HG03565 (cell line): ENCODE data around the gene CFAP77.

Source experiments
- ATAC-seq: cut with Tn5 transposase; IDR thresholded peaks from one replicate; pipeline ENCODE4 v1.9.1; 2021; ENCODE audit warnings: mild to moderate bottlenecking, moderate library complexity; ENCODE audit not compliant: unreplicated experiment

CFAP77 gene

DNA sequence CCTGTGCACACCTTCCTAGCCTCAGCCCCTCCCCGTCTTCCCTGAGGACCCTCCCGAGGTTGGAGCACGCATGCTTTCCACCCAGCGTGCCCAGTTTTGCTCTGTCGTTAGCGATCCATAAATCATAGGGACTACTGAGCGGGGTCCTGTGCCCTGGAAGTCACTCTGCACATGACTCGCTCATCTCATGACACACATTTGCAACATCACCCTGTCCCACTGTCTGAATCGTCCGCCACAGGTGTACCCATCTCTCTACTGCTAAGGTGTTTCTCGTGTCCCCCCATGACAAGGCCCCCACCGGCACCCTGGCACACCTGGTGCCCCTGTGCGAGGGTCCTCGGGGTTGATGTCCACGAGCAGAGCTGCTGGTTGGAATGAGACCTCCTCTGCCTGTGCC is 103.4 kb downstream of the CFAP77 start:
- ATAC-seq = no peak

DNA sequence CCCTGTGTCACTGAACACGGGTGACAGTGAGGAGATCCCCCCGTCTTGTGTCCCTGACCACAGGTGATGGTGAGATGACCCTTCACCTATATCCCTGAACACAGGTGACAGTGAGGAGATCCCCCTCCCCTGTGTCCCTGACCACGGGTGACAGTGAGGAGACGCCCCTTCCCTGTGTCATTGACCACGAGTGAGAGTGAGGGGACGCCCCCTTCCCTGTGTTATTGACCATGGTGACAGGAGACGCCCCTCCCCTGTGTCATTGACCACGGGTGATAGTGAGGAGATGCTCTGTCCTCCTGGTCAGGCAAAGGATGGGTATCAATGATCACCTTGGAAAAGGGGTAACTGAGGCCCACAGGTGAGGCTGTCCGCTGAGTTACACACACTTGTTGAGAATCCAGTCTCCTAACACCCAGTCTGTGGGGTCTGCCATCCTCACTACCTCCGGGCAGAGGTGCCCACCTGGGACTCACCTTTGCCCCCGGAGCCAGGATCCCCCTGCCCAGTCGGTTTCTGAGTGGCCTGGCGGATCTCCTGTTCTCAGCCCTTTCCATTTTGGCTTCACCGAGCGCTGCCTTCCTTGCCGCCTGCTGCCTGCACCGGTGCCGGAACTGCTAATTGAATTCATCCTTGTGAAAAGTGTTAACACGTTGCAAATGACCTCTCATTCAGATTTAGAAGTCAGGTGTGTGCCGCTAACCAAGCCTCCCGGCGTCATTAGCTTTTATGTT is 104.2 kb downstream of the CFAP77 start:
- ATAC-seq = no peak

DNA sequence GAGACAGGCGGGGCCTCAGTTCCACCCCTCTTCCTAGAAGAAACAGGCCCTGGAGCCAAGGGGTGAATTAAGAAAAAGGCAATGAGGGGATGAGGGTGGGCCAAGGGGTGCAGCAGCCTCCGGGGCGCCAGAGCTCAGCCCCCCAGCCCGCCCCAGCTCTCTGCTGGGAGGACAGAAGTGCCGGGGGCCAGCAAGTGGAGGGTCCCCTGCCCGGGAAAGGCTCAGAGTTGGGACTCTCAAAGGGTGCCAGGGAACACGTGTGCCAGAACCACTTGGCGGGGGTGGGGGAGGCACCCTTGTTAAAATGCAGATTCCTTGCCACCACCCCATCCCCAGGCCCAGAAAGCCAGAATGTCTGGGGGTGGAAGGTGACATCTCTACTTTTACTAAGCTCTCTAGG is 104.8 kb downstream of the CFAP77 start:
- ATAC-seq = no peak

DNA sequence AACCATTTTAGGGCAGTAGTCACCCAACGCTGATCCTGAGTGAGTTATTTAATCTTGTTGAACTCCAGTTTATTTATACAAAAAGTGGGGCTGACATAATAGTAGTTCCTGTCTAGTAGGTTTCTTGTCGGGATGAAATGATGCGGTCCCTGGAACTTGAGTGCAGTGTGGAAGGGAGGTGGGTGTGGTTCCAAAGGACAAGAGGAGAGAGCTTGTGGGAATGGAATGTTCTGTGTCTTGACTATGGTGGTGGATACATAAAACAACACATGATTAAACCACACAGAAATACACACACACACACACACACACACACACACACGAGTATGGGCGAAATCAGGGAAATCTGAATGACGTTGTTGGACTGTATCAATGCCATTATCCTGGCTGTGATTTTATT is 106.3 kb downstream of the CFAP77 start:
- ATAC-seq = no peak

DNA sequence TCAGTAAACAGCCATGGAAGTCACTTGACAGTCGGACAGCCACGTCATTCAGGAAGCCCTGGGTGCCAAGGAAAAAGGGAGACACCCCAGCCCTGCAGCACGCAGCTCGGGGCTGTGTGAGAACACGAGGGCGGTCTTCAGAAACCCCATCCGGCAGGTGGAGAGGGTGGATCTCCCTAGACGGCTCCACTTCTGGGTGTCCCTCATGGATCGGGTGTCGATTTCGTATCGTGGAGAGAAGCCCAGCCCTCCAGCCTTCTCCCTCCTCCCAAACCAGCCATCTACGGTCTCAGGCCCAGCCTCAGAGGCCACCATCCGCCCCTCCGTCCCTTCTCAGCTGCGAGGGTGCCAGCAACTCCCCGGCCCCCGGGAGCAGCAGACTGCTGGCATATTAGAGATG is 106.9 kb downstream of the CFAP77 start:
- ATAC-seq = no peak

DNA sequence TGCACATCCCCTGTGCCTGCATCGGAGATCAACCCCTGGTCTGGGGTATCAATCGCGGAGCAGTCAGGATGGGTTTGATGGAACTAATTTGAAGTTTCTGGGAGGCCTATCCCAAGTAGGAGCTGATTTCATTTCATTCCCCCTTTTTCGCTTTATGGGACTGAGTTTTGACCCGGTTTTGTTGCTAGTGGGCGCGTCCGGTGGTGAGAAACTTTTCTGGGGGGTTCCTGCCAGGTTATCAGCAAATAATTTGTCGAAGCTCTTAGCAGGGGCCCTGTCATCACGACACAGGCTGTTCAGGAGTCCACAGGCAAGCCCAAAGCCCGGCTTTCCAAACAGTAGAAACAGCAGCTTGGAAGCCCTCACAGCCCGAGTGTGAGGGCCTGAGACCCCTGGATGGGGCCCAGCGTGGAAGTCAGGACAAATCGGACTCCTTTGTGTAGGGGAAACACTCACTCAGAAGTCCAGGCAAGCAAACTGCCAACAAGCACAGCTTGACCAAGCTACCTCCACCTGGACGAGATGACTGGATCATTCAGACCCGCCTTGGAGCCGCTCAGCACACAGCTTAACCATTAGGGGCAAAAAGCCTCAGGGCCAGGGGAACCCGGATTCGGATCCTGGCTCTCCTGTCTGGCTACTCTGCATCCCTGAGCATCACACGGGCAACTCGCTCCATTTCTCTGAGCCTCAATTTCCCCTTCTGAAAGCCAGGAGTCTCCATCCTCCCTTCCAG is 108.0 kb downstream of the CFAP77 start:
- ATAC-seq = no peak

DNA sequence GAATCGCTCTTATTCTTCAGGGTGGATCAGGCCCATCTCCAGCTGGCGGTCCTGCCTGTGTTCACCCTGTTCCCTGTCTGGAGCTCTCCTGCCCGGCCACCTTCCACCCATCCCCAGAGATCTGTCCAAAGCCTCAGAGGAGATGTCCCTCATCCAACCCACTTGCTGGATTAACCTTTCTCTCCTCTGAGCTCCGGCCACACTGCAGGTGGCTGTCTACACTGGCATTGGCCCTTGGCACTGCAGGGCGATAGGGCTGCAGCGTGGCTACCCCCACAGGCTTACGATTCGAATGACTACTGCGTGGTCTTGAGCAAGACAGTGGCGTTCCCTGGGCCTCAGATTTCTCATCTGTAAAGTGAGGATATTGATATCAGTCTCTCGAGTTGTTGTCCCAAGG is 108.6 kb downstream of the CFAP77 start:
- ATAC-seq = no peak

DNA sequence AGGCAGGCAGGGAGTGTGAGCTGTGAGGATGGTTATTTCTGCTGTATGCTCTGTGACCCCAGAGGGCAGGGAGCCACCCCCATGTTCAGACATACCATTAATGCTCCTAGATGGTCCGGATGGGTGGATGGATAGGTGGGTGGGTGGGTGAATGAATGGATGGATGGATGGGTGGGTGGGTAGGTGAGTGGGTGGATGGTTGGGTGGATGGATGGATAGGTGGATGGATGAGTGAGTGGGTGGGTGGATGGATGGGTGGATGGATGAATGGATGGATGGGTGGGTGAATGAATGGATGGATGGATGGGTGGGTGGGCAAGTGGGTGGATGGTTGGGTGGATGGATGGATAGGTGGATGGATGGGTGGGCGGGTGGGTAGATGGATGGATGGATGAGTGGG is 109.0 kb downstream of the CFAP77 start:
- ATAC-seq = no peak

DNA sequence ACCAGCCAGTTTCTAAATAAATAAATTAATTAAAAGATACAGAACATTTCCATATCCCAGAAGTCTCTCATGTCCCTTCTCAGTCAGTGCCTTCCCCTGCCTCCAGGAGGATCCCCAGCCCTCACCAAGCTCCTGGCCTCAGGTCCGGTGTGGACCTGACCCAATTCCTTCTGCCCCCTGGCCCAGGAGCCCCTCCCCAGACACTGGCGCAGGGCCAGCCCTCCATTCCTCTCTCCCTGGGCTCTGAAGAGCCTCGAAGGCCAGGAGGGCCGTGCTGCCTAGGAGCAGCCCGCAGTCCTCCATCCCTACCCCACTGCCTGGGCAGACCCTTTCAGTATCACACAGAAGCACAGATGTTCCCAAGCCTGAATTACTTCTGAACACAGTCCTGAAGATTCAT is 110.6 kb downstream of the CFAP77 start:
- ATAC-seq = no peak

DNA sequence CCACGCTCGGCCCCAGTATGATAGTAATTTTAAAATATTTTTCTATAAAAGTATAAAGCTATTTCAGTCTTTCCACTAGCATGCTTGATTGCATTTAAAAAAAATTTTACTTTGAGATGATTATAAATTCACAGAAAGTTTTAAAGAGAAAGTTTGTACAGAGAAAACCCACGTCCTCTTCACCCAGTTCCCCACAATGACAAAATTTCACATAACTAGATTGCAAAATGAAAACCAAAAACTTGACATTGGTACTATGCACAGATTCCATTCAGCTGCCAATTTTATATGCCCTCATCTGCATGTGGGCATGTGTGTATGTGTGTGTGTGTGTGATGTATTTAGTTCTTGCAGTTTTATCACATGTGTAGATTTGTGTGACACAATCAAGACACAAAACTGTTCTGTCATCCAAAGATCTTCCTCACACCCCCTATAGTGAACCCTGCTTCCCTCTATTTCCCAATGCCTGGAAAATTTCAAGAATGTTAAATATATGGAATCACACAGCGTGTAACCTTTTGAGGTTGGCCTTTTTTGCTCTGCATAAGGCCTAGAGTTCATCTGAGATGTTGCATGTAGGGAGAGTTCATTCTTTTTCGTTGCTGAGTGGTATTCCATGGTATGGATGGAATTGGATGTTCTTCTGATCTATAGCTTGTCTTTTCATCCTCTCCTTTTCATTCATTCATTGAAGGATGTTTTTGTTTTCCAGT is 115.5 kb downstream of the CFAP77 start:
- ATAC-seq = no peak

DNA sequence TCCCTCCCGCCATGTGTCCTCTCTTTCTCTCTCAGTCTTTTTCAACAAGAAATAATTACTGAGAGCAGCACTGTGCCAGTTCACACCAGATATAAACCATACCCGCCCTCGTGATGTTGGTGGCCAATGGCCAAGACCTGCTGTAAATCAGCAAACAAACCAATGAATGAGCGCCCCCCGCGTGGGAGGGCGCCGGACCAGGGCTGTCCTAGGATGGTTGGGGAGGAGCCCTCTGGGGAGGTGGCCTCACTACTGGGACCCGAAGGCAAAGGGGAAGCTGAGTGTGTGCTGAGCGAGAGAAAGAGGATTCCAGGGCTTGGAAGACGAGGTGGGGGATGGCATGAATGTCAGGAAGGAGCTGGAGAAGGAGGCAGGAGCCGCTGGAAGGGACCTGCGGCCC is 121.2 kb downstream of the CFAP77 start:
- ATAC-seq = no peak

DNA sequence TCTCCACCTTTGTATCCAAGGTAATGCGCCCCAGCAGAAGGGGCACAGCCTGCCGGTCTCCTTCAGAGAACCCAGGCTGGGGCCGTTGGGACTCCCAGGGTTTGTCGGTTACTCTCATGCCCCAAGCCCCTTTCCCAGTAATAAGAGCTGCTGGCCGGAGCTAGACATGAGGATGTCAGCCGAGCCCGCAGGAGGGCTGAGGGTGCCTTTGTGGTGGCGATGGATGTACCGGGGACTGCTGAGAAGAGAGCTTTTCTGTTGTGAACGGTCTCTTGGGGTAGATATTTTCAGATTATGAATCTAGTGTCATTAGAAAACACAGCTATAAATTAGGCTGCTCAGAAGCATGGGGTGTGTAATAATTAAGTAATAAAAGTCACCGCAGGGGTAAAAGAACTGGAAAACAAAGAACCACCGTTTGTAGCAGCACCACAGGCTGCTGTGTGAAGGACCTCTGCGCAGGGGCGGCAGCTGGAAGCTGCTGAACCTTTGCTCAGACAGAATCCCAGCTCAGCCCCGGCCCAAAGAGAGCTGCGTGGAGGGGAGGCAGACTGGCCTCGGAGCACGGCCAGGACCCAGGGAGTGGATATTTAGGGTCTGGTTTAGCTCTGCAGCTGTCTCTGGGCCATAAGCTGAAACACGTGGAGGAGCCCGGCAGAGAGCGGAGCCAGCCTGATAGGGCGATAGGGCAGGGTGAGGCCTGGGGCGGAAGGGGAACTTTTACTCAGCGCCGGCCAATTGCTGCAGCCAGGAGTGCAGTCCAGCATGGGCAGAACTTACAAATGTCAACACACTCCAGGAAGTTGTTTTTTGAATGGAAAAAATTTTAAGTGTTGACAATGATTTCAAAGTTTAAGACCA is 121.9 kb downstream of the CFAP77 start:
- ATAC-seq = no peak

DNA sequence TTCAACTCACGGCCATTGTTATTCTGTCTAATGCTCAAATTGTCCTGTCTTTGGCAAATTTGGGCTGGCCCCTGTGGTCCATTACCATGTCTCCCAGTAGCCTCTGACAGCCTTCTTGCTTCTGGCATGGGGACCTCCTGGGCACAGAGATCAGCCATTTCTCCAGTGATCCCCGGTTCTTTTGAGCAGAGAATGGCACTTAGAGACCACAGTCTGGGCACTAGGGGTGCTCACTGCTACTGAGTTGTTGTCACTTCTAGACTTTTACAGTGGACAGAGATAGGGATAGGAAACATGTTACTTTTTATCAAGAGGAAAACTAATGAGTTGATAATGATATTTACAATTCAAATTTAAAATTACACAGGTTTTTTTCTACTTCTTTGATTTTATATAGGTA is 124.8 kb downstream of the CFAP77 start:
- ATAC-seq = no peak

DNA sequence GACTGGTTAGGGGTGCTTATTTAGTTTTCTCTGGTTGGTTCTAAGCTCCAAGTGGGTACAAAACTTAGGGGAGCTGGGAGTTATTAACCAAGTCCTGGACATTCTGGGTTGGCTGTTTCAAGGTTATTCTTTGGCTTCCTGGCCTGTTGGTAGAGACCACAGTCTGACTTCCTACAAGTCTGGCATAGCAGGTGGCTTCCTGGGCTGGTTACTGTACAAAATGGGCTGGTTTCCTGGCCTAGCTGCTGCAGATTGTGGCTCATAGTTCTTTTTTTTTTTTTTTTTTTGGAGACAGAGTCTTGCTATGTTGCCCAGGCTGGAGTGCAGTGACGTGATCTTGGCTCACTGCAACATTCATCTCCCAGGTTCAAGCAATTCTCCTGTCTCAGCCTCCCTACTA is 126.1 kb downstream of the CFAP77 start:
- ATAC-seq = no peak

DNA sequence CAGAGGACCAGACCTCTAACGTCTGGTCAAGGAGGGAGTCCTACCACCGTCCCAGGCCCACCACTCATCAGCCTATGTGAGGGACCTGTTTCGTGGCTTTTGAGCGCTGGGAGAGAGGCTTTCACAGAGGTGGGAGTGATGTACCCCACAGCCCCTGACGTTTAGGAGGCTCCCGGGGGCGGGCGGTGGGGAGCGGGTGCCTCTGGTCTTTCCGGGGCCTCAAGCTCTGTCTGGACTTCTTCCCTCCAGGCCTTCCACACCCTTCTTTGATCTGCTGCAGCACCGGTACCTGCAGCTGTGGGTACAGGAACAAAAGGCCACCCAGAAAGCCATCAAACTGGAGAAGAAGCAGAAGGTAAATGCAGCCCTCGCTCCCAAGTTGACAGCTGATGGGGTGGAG is 127.3 kb downstream of the CFAP77 start:
- no peak for ATAC-seq

DNA sequence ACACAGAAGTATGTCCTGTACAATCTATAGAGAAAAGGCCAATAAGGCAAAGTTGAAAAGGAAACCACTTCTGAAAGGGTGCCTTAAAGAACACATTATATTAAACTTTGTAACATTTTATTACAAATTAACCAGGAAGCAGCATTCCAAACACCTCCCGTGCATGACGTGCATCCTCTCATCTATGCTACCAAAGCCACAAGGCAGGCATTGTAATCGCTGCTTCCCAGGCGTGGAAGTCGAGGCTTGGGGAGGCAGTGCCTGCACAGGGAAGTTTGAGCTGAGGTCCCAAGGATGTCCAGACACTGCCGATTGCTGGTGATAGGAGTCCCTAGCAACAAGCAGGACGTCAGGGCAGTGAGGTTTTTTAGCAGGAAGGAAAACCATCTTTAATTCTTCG is 128.1 kb downstream of the CFAP77 start:
- ATAC-seq = no peak

DNA sequence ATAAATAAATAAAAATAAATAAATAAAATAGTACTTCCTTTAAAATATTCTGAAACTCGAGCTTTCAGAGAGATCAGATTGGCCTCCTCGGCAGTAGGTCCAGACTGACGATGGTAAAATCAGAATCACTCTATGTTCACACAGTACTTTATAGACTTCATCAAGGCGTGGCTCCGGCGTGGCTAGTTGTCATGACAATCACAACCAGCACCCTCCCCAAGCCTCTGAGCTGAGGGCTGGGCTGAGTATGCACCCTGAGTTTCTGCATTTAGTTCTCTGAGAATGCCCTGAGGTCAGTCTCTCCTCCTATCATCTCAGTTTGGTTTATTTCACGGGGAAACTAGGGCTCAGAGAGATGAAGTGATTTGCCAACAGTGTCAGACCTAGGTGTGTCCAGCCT is 129.1 kb downstream of the CFAP77 start:
- no peak for ATAC-seq

DNA sequence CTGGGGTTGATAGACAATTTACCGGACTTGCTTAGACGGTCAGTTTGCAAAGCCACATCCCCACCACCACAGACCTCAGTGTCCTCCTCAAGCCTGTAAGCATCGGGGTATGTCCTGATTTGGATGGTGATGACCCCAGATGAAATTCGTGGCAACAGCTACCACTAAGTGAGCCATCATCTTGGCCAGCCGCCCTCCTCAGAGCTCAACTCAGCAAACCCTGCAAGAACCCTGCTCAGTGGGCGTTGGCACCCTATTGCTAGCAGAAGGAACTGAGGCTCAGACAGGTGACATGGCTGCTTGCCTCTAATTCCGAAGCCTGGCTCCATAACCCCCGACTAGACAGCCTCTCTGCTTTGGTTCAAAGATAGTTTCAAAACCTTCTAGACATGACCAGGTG is 131.0 kb downstream of the CFAP77 start:
- ATAC-seq = no peak

DNA sequence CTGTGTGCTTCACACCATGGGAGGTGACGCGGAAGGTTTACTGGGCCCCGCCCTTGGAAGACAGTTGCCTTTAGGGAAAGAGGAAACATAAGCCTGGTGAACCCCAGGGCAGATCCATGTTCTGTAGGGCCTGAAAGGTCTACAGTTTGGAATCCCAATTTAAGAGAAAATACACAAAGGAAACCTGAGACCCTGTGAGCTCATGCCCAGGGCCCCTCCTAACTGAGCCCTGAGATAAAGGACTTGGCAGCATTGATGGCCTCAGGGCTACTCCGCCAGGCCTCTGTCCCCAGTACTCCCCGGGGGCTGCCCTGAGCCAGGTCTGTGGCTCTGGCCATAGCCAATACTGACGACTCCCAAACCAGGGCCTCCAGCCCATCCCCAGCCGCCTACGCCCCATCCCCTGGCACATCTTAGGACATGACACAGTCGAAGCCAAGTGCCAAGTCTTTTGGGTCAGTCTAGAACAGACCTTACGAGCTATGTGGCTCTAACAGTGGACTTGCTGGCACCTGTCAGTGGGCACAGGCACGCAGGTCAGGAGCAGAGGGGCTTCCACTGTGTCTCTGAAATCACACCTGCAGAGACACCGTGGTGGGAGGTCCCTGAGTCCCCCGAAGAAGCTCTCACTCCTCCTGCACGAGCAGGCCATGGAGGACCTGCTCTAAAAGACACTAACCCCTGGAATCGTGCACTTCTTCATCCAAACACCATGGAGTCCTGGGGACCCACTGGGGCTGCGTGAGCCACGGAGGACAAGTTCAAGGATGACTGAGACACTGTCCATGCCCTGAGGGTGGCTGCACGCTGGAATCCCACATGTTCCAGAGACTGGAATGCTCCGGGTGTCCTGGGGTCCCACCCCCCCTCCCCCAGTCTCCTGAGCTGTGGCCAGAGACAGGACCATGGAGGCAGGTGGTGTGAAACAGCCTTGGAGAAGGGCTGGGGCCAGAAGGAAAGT is 132.1 kb downstream of the CFAP77 start:
- no peak for ATAC-seq

DNA sequence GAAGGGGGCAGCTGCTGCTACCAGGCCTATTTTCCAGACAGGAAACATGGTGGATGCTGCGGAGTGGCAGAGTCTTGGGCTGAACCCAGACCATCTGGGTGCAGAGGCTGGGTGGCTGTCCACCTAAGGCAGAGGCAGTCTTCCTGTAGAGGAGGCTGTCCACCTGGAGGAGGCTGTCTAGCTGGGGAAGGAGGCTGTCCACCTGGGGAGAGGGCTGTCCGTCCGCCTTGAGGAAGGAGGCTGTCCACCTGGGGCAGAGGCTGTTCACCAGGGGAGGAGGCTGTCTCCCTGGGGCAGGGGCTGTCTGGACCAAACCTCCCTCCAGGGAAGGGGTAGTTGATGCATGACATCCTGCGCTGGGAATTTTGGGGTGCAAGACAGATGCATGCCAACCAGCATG is 133.2 kb downstream of the CFAP77 start:
- no peak for ATAC-seq
